Measurements from ENCODE around the gene CALN1.
"Not testable (repeated sequence)": the region's sequence is repeated elsewhere in the genome, so short reads cannot be mapped to it uniquely, and the experiment has no call there.

CALN1 gene

DNA sequence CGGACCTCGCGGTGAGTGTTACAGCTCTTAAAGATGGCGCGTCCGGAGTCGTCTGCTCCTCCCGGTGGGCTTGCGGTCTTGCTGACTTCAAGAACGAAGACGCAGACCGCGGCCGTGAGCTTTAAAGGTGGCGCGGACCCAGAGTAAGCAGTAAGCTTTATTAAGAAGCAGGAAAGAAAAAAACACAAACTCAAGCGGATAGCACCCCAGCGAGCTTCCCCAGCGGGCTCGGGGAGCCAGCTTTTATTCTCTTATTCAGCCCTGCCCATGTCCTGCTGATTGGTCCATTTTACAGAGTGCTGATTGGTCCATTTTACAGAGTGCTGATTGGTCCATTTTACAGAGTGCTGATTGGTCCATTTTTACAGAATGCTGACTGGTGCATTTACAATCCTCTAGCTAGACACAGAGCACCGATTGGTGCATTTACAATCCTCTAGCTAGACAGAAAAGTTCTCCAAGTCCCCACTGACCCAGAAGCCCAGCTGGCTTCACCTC, at the start of gene CALN1:
CALN1 (minus strand) TSS at position 218 of the 498 bp plus-strand sequence.
- H3K4me1 ChIP-seq (ENCODE audit: insufficient read depth, poor library complexity, severe bottlenecking); DNase-seq (ENCODE audit: low spot score); H3K36me3 ChIP-seq (ENCODE audit: low read depth); H3K27ac ChIP-seq (ENCODE audit: poor library complexity, severe bottlenecking); ATAC-seq (ENCODE audit: low read depth); H3K4me3 ChIP-seq (ENCODE audit: severe bottlenecking); H3K9me3 ChIP-seq (ENCODE audit: severe bottlenecking); H3K27me3 ChIP-seq (ENCODE audit: insufficient read depth, poor library complexity, severe bottlenecking): not testable (repeated sequence)

DNA sequence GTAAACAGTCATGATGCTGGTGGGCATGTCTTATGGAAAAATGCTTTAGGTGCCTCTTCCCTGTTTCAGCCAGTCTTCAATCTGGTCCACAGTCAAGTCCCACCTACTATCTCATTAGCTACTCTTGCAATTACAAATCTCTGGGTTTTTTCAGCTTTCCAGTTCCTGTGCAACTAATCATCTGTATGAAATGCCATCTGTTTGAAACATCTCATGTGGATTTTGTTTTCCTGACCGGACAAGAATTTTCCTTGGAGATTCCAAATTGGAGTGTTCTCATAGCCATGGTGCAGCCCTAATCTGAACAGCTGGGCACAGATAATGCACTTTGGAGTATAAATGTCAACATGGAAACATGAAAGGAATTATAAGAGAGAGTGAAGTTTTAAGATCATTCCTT, 41.3 kb upstream of the CALN1 start:
- H3K27ac ChIP-seq (ENCODE audit: poor library complexity, severe bottlenecking), result no peak overlapping the region
- no peaks in the 10 kb centered on the region for H3K4me1 ChIP-seq (ENCODE audit: insufficient read depth, poor library complexity, severe bottlenecking)
- no peaks in the 10 kb centered on the region for H3K36me3 ChIP-seq (ENCODE audit: low read depth)
- H3K9me3 ChIP-seq (ENCODE audit: severe bottlenecking), result no peaks in the 10 kb centered on the region
- TF ChIP-seq, protein P1, sequence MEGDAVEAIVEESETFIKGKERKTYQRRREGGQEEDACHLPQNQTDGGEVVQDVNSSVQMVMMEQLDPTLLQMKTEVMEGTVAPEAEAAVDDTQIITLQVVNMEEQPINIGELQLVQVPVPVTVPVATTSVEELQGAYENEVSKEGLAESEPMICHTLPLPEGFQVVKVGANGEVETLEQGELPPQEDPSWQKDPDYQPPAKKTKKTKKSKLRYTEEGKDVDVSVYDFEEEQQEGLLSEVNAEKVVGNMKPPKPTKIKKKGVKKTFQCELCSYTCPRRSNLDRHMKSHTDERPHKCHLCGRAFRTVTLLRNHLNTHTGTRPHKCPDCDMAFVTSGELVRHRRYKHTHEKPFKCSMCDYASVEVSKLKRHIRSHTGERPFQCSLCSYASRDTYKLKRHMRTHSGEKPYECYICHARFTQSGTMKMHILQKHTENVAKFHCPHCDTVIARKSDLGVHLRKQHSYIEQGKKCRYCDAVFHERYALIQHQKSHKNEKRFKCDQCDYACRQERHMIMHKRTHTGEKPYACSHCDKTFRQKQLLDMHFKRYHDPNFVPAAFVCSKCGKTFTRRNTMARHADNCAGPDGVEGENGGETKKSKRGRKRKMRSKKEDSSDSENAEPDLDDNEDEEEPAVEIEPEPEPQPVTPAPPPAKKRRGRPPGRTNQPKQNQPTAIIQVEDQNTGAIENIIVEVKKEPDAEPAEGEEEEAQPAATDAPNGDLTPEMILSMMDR (IDR thresholded peaks at IDR 0.05; ENCODE audit: poor library complexity, severe bottlenecking), result no peak
- H3K27me3 ChIP-seq (ENCODE audit: insufficient read depth, poor library complexity, severe bottlenecking), result no peaks in the 10 kb centered on the region
- H3K4me3 ChIP-seq (ENCODE audit: severe bottlenecking), result no peak overlapping the region
- no peak for ATAC-seq (ENCODE audit: low read depth)
- DNase-seq (ENCODE audit: low spot score), result no peak

DNA sequence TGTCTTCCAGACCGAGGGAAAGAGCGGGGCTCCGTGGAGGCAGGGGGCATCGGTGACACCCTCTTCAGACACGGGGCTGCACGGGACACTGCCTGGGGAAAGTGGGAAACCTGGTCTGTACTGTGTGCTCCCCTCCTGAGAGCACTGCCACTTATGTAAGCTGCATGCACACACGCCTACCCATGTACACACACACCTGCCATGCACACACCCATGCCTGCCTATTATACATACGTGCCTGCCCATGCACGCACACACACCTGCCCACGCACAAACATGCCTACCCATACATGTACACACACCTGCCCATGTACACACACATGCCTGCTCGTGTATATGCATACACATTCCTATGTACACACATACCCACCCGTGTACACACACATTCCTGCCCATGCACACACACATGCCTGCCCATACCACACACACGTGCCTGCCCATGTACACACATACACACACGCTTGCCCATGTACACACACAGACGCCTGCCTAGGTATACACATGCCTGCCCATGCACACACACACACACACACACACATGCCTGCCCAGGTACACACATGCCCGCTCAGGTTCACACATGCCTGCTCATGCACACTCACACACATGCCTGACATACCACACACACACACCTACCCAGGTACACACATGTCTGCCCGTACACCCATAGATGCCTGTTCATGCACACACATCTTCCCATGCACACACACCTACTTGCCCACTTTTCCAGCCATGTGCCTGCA, 35.5 kb upstream of the CALN1 start:
- no peaks in the 10 kb centered on the region for H3K36me3 ChIP-seq (ENCODE audit: low read depth)
- no peak overlapping the region for H3K4me3 ChIP-seq (ENCODE audit: severe bottlenecking)
- H3K9me3 ChIP-seq (ENCODE audit: severe bottlenecking), result no peaks in the 10 kb centered on the region
- H3K27ac ChIP-seq (ENCODE audit: poor library complexity, severe bottlenecking), result no peak overlapping the region
- ATAC-seq (ENCODE audit: low read depth) (no peak), DNase-seq (ENCODE audit: low spot score) (no peak)
- H3K4me1 ChIP-seq (ENCODE audit: insufficient read depth, poor library complexity, severe bottlenecking), result no peaks in the 10 kb centered on the region
- no peaks in the 10 kb centered on the region for H3K27me3 ChIP-seq (ENCODE audit: insufficient read depth, poor library complexity, severe bottlenecking)
- TF ChIP-seq, protein P1 (IDR thresholded peaks at IDR 0.05; ENCODE audit: poor library complexity, severe bottlenecking), result no peak

DNA sequence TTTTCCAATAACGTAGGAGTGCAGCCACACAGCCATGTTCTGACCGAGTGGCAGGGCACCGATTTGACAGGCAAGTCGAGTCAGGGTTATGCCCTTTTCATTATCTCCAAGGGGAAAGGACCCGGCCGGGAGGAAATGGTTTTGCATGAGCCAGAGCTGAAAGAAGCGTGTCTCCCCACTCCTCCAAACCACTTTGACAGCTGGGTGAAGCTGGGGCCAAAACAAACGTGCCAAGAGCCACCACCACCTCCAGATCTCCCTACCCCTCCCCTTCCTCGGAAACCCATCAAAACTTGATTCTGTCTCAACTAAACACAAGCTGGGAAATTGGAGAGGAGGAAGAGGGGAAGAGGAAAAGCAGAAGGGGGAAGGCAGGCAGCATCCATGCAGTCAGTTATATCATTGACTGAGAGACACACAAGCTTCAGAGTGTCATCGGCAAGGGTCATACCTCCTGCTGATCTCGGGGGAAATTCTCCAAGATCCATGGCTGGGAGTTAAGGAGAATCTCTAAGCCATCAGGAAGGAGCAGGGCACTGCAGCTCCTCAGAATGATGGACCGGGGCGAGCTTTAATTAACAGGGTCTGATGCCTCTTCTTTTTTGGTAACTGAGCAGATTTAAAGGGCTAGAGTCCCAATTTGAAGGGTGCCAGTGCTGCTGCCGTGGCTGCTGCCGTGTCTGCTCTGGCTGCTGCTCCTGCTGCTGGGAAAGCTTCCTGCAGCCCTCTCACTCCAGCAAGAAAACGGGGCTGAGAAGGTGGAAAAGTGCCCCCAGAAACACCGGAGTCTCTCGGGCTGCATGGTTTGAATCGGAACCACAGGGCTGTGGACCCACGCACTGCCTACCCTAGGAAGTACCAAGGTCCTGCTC, 34.7 kb upstream of the CALN1 start:
- ATAC-seq (ENCODE audit: low read depth) (no peak), DNase-seq (ENCODE audit: low spot score) (no peak)
- Histone ChIP-seq H3K4me1 (ENCODE audit: insufficient read depth, poor library complexity, severe bottlenecking) (no peaks in the 10 kb centered on the region), H3K9me3 (ENCODE audit: severe bottlenecking) (no peaks in the 10 kb centered on the region), H3K27me3 (ENCODE audit: insufficient read depth, poor library complexity, severe bottlenecking) (no peaks in the 10 kb centered on the region), H3K36me3 (ENCODE audit: low read depth) (no peaks in the 10 kb centered on the region), H3K4me3 (ENCODE audit: severe bottlenecking) (no peak overlapping the region), H3K27ac (ENCODE audit: poor library complexity, severe bottlenecking) (no peak overlapping the region)
- TF ChIP-seq, protein P1 (IDR thresholded peaks at IDR 0.05; ENCODE audit: poor library complexity, severe bottlenecking), result no peak

DNA sequence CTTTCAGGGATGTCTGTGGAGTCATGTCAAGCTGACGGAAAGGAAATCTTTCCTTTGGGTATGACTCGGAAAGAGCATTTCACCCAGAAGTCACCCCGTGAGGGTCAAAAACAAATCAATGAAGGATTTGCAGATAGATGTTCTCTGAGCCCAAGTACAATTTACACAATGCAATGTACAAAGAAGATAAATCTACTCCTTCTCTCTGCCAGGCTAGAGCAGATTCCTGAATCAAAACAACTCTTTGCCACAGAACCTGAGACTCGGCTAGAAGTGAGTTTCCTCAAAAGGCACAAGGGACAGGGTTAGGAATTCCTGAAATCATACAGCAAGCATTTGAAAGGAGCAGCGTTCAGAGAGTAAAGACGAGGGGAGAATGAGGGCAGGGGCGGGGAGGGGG, 34.0 kb upstream of the CALN1 start:
- no peak for DNase-seq (ENCODE audit: low spot score)
- H3K27me3 ChIP-seq (ENCODE audit: insufficient read depth, poor library complexity, severe bottlenecking), result no peaks in the 10 kb centered on the region

More for the DNA sequence above, 34.0 kb upstream of the CALN1 start:
- ATAC-seq (ENCODE audit: low read depth), result no peak
- Histone ChIP-seq H3K4me1 (ENCODE audit: insufficient read depth, poor library complexity, severe bottlenecking) (no peaks in the 10 kb centered on the region), H3K36me3 (ENCODE audit: low read depth) (no peaks in the 10 kb centered on the region), H3K4me3 (ENCODE audit: severe bottlenecking) (no peak overlapping the region), H3K9me3 (ENCODE audit: severe bottlenecking) (no peaks in the 10 kb centered on the region), H3K27ac (ENCODE audit: poor library complexity, severe bottlenecking) (no peak overlapping the region)
- TF ChIP-seq, protein P1 (IDR thresholded peaks at IDR 0.05; ENCODE audit: poor library complexity, severe bottlenecking), result no peak

Measured in RWPE2 (cell line).